ENCODE results near the gene BBS9. TPM values are rescaled to one million over a fixed set of nuclear protein-coding genes. Genes with fewer than 3 reads are reported as not detected.
"Not testable (repeated sequence)": the region's sequence is repeated elsewhere in the genome, so short reads cannot be mapped to it uniquely, and the experiment has no call there.

The BBS9 gene
- total RNA-seq, 1 donor from 2014 or later, result 31.2 TPM

GRCh38 chr7:33089142-33089541, 40.2 kb upstream of the BBS9 start:
- Histone ChIP-seq H3K27ac (no peak overlapping the region), H3K27me3 (no peaks in the 10 kb centered on the region), H3K9me3 (no peaks in the 10 kb centered on the region), H3K4me1 (no peaks in the 10 kb centered on the region), H3K4me3 (no peak overlapping the region), H3K36me3 (peaks cover 0 to 3% of the 10 kb centered on the region in 2 donors)
- intact Hi-C loops (cut with DNase I), result no loop called here
- TF ChIP-seq POLR2A (IDR thresholded peaks at IDR 0.05), result no peak
- no peak for TF ChIP-seq CTCF (IDR thresholded peaks at IDR 0.05)
- TF ChIP-seq POLR2AphosphoS5 (IDR thresholded peaks at IDR 0.05; ENCODE audit: insufficient read depth in 1 of 2, low read depth in 1 of 2), result no peak
- no peak for DNase-seq (ENCODE audit: extremely low spot score in 2 of 2)

- Histone ChIP-seq H3K36me3 (peaks cover 0 to 19% of the 10 kb centered on the region in 2 donors), H3K27me3 (no peaks in the 10 kb centered on the region), H3K9me3 (no peaks in the 10 kb centered on the region), H3K27ac (no peak overlapping the region), H3K4me1 (no peaks in the 10 kb centered on the region), H3K4me3 (no peak overlapping the region)
- intact Hi-C loops (cut with DNase I), result no loop called here
- no peak for TF ChIP-seq POLR2AphosphoS5 (IDR thresholded peaks at IDR 0.05; ENCODE audit: insufficient read depth in 1 of 2, low read depth in 1 of 2)
- no peak for TF ChIP-seq POLR2A (IDR thresholded peaks at IDR 0.05)
- TF ChIP-seq CTCF (IDR thresholded peaks at IDR 0.05), result no peak
- DNase-seq (ENCODE audit: extremely low spot score in 2 of 2), result no peak
Measured at GRCh38 chr7:33091111-33091531, 38.2 kb upstream of the BBS9 start.

GRCh38 chr7:33091641-33092191, 37.6 kb upstream of the BBS9 start:
- intact Hi-C loops (cut with DNase I), result no loop called here
- Histone ChIP-seq H3K27me3 (no peaks in the 10 kb centered on the region), H3K4me3 (no peak overlapping the region), H3K9me3 (no peaks in the 10 kb centered on the region), H3K4me1 (no peaks in the 10 kb centered on the region), H3K27ac (no peak overlapping the region), H3K36me3 (peaks cover 0 to 25% of the 10 kb centered on the region in 2 donors)
- no peak for DNase-seq (ENCODE audit: extremely low spot score in 2 of 2)
- TF ChIP-seq CTCF (IDR thresholded peaks at IDR 0.05), result no peak
- no peak for TF ChIP-seq POLR2A (IDR thresholded peaks at IDR 0.05)
- TF ChIP-seq POLR2AphosphoS5 (IDR thresholded peaks at IDR 0.05; ENCODE audit: insufficient read depth in 1 of 2, low read depth in 1 of 2), result no peak

GRCh38 chr7:33093266-33093665, 36.1 kb upstream of the BBS9 start:
- TF ChIP-seq CTCF (IDR thresholded peaks at IDR 0.05) (no peak), POLR2A (IDR thresholded peaks at IDR 0.05) (no peak), POLR2AphosphoS5 (IDR thresholded peaks at IDR 0.05; ENCODE audit: insufficient read depth in 1 of 2, low read depth in 1 of 2) (no peak)
- intact Hi-C loops (cut with DNase I), result no loop called here
- no peak overlapping the region for H3K27ac ChIP-seq
- no peaks in the 10 kb centered on the region for H3K4me1 ChIP-seq
- H3K4me3 ChIP-seq, result no peak overlapping the region
- no peak for DNase-seq (ENCODE audit: extremely low spot score in 2 of 2)
- no peaks in the 10 kb centered on the region for H3K9me3 ChIP-seq
- H3K36me3 ChIP-seq, result peaks cover 0 to 40% of the 10 kb centered on the region in 2 donors
- H3K27me3 ChIP-seq, result no peaks in the 10 kb centered on the region

- H3K36me3 ChIP-seq, result peaks cover 0 to 54% of the 10 kb centered on the region in 2 donors
Measured at GRCh38 chr7:33094745-33095275, 34.6 kb upstream of the BBS9 start.

More at GRCh38 chr7:33094745-33095275, 34.6 kb upstream of the BBS9 start:
- H3K4me3 ChIP-seq; DNase-seq (ENCODE audit: extremely low spot score in 2 of 2); H3K27me3 ChIP-seq; H3K9me3 ChIP-seq; intact Hi-C loops (cut with DNase I); H3K4me1 ChIP-seq; H3K27ac ChIP-seq: not testable (repeated sequence)
